ENCODE data around the gene FCHSD2. TPM values are rescaled to one million over a fixed set of nuclear protein-coding genes. Genes with fewer than 3 reads are reported as not detected.

FCHSD2 gene
- total and polyA plus RNA-seq, 2 donors (not counting 1 experiment from before 2014, with no cell fraction given): 113 to 189 TPM

DNA sequence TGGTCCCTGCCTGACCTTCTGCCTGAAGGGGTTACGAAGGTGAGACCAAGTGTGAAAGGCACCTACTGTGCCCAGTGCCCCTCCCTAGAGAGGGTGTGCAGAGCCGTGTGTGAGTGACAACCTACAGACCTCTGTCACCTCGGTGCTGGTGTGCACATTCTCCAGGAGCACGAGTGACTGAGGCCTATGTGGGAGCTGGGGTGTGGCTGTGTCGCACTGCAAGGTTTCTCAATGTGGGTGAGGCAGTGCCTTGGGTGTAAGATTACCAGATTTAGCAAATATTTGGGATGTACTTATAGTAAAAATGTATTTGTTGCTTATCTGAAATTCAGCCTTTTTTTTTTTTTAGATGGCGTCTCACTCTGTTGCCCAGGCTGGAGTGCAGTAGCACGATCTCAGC lies 353.9 kb downstream of the FCHSD2 start:
- ChIA-PET CTCF (interaction anchor here (0.9 to 10.6 kb wide), 5 partner anchors 10 to 102 kb away, joined by 3 to 390 read pairs (median 4); no protein-coding TSS in a partner anchor), POLR2A (interaction anchor here (0.6 kb wide), 1 partner anchor 66 kb away, joined by 3 read pairs; no protein-coding TSS in a partner anchor)
- DNase-seq (no peak), ATAC-seq (ENCODE audit: low read depth) (peak; percentile 7)
- H3K4me3 Mint-ChIP-seq: peak overlapping the region; percentile 57
- Histone ChIP-seq H2AFZ (ENCODE audit: insufficient read depth, low read depth, low read length, poor library complexity, severe bottlenecking) (peak overlapping the region; percentile 70), H4K20me1 (ENCODE audit: control insufficient read depth, insufficient read depth, low read length, poor library complexity, severe bottlenecking) (no peaks in the 10 kb centered on the region), H3K27ac (ENCODE audit: low read length in 2 of 2) (peak overlapping the region; percentile 81 to 87), H3K9ac (ENCODE audit: low read length) (peak overlapping the region; percentile 24), H3K4me3 (ENCODE audit: control extremely low read depth in 1 of 5, extremely low read depth in 1 of 5, insufficient read depth in 1 of 5, low read depth in 2 of 5, low read length in 4 of 5) (peak overlapping the region in 1 of 5 experiments; percentile 33), H3K27me3 (replicated peaks in 1 of 4; ENCODE audit: control extremely low read depth in 1 of 4, control insufficient read depth in 3 of 4, insufficient read depth in 4 of 4, low read length in 3 of 4) (no peaks in the 10 kb centered on the region), H3K79me2 (ENCODE audit: control insufficient read depth, insufficient read depth, low read length) (peaks cover 10% of the 10 kb centered on the region), H3K9me3 (ENCODE audit: control extremely low read depth in 1 of 3, control insufficient read depth in 2 of 3, insufficient read depth in 1 of 3, low read length in 2 of 3) (no peaks in the 10 kb centered on the region), H3K4me1 (ENCODE audit: control insufficient read depth in 2 of 2, insufficient read depth in 2 of 2, low read length in 2 of 2) (peaks cover 33 to 39% of the 10 kb centered on the region in 2 donors), H3K4me2 (replicated peaks; ENCODE audit: low read depth, low read length, poor library complexity, severe bottlenecking) (peak overlapping the region; percentile 68), H3K36me3 (replicated peaks in 1 of 2; ENCODE audit: control extremely low read depth in 1 of 2, control insufficient read depth in 1 of 2, extremely low read depth in 1 of 2, insufficient read depth in 2 of 2, low read length in 1 of 2) (no peaks in the 10 kb centered on the region)
- H3K27ac Mint-ChIP-seq: peak overlapping the region; percentile 92
- H3K4me1 Mint-ChIP-seq: peaks cover 44% of the 10 kb centered on the region
- H3K9me3 Mint-ChIP-seq (ENCODE audit: insufficient read depth): no peaks in the 10 kb centered on the region
- 49% methylated on average over 5 of the region's 7 CpGs for WGBS (ENCODE audit: insufficient coverage)
- no peaks in the 10 kb centered on the region for H3K27me3 Mint-ChIP-seq
- intact Hi-C loops (cut with micrococcal nuclease): no loop called here
- TF ChIP-seq, protein P1, sequence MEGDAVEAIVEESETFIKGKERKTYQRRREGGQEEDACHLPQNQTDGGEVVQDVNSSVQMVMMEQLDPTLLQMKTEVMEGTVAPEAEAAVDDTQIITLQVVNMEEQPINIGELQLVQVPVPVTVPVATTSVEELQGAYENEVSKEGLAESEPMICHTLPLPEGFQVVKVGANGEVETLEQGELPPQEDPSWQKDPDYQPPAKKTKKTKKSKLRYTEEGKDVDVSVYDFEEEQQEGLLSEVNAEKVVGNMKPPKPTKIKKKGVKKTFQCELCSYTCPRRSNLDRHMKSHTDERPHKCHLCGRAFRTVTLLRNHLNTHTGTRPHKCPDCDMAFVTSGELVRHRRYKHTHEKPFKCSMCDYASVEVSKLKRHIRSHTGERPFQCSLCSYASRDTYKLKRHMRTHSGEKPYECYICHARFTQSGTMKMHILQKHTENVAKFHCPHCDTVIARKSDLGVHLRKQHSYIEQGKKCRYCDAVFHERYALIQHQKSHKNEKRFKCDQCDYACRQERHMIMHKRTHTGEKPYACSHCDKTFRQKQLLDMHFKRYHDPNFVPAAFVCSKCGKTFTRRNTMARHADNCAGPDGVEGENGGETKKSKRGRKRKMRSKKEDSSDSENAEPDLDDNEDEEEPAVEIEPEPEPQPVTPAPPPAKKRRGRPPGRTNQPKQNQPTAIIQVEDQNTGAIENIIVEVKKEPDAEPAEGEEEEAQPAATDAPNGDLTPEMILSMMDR (IDR thresholded peaks at IDR 0.05): no peak
- no peak for TF ChIP-seq EZH2 (IDR thresholded peaks at IDR 0.05; ENCODE audit: borderline replicate concordance, insufficient read depth, low read depth, low read length, poor library complexity, severe bottlenecking)

All from B cell (primary cell).